Measurements from ENCODE around the gene CMIP.

CMIP gene

DNA sequence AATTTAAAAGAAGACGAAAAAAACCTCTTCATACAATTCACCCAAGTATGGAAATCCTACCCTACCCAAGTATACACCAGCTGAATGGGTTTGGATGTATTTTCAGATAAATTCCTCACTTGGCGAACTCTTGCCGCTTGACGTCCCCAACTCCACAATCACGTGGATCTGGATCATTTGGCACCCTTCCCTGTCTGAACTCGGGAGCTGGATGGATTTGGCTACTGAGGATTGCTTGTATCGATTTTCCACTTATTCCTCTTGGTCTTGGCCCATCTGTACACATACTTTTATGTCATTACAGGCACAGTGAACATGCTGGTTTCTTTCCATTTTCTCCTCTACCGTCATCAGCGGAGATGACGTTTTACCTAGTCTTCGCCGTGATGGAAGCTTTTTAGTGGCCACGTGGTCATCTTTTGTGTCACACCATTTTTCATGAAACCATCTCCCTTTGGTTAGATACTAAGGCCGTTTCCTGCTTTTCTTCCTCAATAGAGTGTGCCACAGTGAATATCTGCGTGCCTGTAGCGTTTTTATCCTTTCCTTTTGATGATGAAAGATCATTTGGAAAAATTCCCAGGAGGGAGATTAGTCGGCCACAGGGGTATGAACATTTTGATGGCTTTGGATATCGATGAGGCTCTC is 47.1 kb downstream of the CMIP start:
- in situ Hi-C loops (cut with HindIII; ENCODE audit: low sequenced_read_pairs), result loop anchor here (5.0 kb wide), 4 partner anchors 36 to 99 kb away; no protein-coding TSS in a partner anchor

DNA sequence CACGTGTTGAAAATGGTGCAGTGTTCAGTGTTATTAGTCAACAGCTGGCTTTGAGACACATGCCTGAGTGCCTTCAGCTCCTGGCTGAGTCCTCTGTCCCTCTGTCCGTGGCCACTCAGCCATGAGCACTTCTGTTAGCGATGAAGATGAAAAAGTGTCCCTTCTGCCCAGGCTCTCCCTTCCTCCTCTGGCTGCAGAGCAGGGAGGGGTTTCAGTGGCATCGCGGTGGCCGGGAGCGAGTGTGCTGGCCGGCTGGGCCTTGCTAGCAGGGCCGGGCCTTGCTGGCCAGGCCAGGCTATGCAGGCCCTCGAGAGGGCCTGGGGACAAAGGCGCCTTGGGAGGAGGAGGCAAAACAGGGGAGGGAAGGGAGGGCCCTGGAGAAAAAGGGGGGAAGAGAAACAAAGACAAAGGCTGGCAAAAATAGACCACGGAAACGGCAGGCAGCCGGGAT is 47.7 kb downstream of the CMIP start:
- in situ Hi-C loops (cut with HindIII; ENCODE audit: low sequenced_read_pairs), result loop anchor here (5.0 kb wide), 4 partner anchors 35 to 100 kb away; no protein-coding TSS in a partner anchor

DNA sequence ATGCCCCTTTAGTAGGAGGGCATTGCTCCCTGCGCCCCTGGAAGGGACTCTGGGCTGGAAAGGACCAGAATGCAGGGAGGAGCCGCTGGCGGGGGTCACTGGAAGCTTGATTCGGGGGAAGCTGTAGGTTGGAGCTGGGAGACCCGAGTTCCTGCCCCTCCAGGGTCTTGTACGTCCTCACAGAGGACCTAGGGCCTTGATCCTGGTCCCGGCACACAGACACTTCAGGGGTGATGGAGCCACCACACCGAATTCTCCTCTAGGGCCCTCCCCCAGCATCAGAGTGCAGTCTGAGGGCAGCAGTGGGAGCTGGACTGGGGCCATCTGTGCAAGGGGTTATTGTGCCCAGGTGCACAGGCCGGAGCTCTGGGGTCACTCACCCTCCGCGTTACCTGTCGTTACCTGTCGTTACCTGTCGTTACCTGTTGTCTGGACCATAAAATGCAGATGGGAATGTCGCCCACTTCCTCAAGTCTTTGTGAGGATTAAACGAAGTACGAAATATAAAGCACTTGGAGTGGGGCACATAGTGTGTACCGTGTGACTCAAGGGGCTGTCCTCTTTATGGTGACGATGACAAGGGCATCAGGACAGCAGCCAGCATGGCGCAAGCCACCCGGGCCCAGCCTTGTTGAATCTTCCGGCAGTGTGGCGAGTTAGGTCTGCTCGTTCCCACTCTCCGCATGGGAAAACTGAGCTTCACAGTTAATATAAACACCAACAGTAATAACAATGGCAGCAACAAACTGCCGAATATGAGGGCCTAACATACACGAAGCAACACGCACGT is 48.6 kb downstream of the CMIP start:
- in situ Hi-C loops (cut with HindIII; ENCODE audit: low sequenced_read_pairs), result loop anchor here (5.0 kb wide), 4 partner anchors 34 to 101 kb away; no protein-coding TSS in a partner anchor

DNA sequence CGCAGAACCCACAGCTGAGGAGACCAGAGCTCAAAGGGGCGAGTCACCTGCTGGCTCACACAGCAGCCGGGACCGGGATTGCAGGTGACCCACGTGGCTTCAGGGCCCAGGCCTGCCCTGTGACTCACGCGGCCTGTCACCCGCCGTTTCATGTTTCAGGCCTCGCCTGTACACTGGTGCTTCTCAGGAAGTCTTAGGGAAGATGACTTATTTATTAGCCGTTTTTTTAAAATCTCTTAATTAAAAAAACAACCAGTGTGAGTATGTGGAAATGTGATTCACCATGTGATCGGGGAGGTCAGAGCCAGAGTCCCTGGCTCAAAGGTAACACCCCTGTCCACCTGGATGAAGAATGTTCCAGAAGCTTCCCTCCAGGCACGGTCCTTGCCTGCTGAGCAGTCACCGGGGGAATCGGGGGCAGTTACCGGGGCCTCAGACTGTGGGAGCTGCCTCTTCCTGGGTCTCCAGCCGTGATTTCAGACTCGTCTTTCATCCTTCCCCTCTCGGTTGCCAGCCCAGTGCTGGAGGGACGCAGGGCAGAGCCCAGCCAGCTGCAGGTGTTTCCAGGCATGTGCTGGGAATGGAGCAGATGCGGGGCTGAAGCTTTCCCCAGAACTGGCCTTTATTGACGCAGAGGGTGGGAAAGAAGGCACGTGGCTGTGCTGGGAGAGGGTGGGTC is 49.3 kb downstream of the CMIP start:
- in situ Hi-C loops (cut with HindIII; ENCODE audit: low sequenced_read_pairs), result loop anchor here (5.0 kb wide), 4 partner anchors 33 to 102 kb away; no protein-coding TSS in a partner anchor

DNA sequence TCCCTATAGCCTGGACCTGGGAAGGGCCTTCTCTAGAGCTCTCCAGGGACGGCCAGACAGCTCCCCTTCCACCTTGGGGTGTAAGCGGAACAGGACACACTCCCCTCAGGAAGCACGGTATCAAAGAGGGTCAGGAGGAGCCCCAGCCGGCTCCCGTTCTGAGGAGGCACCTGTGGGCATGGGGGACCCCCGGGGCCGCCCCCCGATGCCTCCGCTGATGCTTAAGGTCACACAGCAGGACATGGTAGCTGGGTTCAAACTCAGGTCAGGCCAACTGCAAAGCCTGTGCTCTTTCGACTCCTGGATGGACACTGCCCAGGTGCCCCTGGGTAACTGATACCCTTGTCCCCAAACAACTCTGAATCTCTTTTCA is 49.8 kb downstream of the CMIP start:
- in situ Hi-C loops (cut with HindIII; ENCODE audit: low sequenced_read_pairs), result loop anchor here (5.0 kb wide), 4 partner anchors 33 to 102 kb away; no protein-coding TSS in a partner anchor

DNA sequence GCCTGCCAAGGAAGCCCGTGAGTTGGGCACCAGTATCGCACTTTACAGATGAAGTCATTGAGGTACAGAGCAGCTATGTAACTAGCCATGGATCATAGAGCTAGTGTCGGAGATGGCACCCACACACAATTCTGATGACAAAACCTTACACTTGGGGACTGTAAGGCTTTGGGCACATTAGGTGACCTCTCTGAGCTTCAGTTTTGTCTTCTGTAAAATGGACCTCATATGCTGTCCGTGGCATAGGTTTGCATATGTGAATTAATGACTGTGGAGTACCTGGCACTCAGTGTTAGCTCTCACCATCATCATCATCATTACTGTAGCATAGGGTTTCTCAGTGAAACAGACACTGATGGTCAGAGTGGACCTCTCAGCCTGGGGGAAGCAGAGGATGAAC is 50.3 kb downstream of the CMIP start:
- in situ Hi-C loops (cut with HindIII; ENCODE audit: low sequenced_read_pairs), result loop anchor here (5.0 kb wide), 4 partner anchors 32 to 103 kb away; no protein-coding TSS in a partner anchor

DNA sequence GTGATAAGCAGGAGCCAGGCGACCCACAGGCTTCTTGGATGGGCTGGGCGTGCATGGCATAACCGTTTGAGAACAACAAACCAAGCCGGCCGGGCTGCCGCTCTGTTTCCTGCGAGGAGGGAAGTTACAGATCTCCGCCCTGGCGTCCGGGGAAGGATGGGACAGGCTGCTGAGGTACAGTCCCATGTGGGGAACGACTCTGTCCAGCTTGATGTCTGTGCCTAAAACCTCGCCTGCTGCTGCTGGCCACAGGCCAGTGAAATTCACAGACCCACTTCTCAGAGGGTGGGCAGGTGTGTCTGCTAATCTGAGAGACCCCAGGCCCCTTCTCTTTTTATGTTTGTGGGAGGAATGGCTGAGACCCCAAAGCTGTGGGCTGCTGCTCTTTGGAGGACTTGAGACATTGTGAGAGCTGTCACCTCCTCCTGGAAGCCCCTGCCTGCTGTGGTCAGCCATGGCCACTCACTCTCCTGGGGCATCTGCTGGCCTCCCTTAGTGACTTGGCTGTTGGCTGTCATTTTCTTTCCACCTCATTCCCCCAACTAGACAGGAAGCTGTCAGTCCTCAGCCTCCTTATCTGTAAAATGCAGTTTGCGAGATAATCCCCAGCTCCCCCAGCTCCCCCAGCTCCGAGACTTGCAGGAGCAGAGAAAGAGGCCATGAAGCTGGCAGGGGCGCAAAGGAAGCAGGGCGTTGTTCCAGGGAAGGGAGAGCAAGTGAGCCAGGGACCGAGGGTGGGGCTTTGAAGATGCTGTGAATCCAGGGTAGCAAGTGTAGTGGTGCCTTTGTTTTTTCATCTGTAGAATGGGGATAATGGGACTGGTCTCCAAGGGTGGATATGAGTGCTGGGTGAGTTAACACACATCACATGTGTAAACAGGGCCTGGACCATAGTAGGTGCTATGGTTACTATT is 51.0 kb downstream of the CMIP start:
- in situ Hi-C loops (cut with HindIII; ENCODE audit: low sequenced_read_pairs), result no loop called here

DNA sequence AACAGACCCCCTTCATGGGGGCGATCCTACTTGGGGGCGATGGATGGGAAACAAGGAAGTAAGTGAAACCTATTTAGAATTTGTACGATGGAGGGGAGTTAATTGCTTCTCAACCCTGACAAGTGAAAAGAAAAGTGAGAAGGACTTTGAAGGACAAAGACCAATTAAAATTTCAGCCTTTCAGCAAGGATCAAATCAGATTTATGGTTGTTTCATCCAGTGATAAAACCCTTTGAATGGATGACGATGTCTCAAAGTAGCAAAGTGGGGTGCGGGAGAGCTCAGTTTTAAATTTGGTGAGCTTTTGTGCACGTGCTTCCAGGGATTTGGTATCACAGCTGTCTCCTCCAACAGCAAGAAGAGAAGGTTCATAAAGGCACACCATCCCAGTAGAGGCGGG is 51.7 kb downstream of the CMIP start:
- in situ Hi-C loops (cut with HindIII; ENCODE audit: low sequenced_read_pairs), result no loop called here

DNA sequence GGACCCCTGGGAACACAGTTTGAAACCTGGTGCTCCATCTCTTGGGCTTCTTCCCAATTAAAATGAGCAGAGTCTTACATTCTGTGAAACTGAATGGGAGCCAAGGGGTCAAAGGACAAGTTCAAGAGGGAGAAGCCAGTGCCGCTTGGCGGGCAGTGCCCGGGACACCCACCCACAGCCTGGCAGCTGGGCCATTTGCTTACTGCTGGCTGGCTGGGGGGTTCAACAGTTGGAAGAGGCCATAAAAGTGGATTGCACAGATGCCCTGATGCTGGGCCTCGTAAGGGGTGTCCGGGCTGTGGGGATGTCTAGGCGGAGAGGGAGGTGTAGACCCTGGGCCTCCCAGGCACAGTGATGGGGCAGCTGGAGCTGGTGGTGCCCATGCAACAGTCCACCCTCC is 52.1 kb downstream of the CMIP start:
- in situ Hi-C loops (cut with HindIII; ENCODE audit: low sequenced_read_pairs), result no loop called here

DNA sequence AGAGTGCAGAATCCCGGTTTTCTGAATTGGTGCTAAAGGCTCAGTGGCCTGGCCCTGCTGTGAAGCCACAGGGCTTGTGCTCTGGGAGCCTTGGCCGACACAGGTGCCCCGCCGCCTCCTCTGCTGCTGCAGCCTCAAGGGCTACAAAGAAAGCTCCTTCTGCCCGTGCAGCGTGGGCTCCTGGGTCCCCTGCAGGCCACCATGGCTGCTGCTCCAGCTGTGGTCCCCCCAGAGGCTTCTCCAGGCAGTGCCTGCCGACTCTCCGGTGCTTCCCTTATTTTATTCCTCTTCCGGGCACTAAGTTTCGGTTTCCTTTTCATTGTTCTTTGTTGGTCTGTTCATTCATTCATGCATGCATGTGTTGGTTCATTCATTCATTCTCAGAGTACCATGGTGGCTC is 53.1 kb downstream of the CMIP start:
- in situ Hi-C loops (cut with HindIII; ENCODE audit: low sequenced_read_pairs), result no loop called here

DNA sequence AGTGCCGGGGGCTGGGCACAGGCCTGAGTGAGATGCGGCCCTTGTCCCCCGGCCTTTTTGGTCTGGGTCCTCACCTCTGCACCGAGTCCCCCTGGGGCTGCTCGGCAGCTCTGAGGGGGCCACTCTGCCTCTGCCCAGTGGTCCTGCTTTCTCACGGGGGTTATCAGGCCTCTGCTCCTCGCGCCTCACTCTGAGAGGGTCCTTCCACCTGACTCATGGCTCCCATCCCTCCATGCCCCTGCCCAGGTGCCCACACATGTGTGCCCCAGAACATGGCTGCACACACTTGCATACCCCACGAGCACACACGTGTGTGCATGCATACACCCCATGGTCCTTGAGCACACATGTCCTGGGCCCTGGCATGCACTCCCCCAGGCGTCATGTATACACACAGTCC is 53.7 kb downstream of the CMIP start:
- in situ Hi-C loops (cut with HindIII; ENCODE audit: low sequenced_read_pairs), result no loop called here

DNA sequence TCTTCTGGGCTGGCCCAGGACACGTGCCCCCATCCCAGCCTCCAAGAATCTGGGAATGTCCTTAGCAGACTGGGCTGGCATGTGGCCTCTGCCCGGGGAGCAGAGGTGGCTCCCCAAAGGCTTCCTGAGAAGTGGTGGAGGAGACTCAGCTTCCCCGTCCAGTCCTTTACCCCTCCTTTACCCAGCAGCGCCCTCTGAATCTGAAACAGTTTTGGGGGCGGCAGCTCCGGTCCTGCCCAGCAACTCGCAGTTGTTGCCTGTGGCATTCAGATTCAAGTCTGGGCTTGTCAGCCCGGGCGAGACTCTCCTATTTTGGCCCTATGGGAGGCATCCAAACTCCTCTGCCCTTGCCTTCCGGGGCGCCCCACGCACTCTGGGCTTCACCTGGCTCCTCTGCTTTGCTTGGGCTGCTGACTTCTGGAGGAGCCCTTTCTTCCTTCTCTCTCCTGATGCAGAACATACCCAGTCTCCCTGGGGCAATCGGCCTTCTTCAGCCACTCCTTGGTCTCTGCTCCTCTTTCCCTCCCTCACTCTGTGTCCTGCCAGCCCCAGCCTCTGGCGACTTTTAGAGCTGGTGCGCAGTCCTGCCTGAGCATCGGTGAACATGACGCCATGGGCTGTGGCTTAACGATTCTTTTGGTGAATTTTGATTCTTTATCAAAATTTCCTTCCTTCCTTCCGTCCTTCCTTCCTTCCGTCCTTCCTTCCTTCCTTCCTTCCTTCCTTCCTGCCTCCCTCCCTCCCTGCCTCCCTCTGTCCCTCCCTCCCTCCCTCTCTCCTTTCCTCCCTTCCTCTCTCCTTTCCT is 55.2 kb downstream of the CMIP start:
- in situ Hi-C loops (cut with HindIII; ENCODE audit: low sequenced_read_pairs), result no loop called here

DNA sequence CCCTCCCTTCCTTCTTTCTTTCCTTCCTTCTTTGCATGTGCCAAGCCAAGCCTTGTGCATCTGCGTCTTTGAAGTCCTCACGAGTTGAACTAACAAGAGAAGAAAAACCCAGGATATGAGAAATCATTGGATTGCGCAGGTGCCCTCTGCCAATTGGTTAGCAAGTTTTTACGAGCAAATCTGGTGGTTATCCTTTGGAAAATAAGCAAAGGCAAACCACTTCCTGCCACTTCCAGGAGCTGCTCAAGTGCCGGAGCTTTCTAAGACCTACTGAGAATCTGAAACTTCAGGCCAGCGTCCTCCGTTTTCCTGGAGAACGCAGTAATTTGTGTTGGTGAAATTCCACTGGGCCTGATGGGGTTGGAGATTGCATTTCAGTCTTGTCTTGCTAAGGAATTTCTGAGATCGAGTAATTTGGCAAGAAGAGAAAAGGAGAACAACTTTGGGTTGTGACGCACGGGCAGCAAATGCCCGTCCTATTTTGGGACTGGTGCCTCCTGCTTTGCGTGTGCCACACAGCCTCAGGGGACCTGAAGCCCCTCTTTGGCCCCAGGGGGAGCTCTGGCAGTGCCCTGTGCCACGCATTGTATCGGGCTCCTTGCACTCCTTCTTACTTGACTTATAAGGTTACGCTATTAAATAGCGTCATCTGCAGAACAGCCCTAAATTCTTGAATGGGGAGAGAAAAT is 56.4 kb downstream of the CMIP start:
- in situ Hi-C loops (cut with HindIII; ENCODE audit: low sequenced_read_pairs), result no loop called here

DNA sequence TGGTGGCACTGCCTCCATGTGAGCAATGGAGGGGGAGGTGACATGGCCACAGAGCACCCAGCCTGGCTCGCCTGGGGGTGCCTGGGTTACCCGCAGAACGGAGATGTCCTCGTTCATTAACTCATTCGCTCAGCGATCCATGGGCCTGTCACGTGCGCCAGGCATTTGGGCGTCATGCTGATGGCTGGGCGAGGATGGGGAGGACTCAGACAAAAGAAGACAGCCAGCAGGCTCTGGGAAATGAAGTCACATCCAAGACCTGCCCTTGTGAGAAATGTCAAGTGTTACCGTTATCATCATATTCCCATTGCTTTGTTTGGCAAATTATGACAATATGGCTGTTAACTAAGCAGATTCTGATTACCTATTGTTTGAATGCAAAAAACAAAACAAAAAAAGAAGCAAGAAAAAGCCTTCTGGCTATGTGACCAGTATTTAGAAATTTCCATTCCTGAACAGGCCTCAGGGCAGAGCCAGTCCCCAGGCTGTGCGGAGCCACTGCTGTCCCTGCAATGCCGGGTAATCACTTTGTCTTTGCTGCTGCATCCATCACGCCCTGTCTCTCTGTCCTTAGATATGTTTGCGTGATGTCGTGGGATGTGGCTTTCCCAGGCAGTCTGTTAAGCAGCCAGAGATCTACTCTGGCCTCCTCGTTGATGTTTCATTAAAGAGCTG is 57.9 kb downstream of the CMIP start:
- in situ Hi-C loops (cut with HindIII; ENCODE audit: low sequenced_read_pairs), result no loop called here

DNA sequence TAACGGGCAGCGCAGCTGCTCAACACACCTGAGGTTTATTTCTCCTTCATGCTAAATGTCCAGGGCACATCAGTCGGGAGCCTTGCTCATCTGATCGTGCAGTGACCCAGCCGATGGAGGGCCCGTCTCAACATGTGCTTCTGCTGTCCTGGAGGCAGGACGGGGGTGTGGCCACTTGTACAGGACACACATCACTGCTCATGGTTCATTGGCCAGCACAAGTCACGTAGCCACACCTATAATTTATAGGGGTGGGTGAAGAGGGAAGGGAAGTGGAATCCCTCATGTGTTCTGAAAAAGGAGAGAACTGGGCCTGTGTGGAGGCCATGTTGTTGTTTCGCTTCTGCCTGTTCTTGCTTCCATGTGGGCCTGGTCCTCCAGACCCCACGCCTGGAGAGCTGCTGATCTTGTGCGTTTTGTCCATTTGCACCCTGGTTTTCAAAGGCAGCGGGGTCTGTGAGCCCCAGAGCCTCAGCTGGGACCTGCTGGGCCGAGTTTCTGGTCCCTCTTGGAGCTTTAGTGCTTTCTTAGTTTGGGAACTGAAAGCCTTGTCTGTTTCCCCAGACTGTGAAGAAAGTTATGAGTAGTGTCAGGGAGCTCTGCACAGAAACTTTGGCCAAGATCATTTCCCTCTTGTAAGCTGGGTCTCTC is 60.5 kb downstream of the CMIP start:
- in situ Hi-C loops (cut with HindIII; ENCODE audit: low sequenced_read_pairs), result no loop called here

DNA sequence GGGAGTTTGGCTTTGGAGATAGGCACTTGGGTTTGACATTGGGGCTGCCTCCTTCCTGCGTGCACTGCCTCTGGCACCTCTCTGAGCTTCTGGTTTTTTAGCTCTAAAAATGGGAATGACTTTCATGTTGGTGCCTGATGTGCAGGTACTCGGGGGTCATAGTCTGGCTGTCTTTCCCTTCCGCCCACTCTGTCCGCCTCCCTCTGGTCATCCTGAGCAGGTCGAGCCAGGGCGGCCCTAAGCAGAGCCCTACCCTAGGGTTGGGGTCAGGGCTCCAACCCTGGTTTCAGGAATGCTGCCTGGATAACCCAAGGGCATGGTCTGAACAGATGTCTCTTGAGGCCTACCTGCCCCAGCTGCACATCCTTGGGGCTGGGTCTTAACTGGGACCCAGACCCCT is 64.8 kb downstream of the CMIP start:
- in situ Hi-C loops (cut with HindIII; ENCODE audit: low sequenced_read_pairs), result no loop called here

DNA sequence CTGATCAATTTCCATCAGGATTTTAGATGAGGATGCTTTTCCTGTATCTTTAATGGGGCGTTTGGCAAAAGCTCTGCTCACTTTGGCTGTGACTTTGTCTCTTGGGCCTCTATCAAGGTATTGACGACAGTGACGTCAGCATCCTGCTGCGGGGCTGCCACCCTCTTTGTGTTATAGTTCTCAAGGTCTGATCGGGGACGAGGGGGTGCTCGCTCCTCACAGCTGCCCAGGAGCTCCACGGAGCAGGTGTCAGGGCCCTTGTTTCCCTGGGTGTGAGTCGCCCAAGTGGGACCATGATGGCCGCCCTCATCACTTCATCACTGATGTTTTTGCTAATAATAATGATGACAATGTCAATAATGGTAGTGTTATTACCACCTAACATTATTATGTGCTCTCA is 65.4 kb downstream of the CMIP start:
- in situ Hi-C loops (cut with HindIII; ENCODE audit: low sequenced_read_pairs), result no loop called here

DNA sequence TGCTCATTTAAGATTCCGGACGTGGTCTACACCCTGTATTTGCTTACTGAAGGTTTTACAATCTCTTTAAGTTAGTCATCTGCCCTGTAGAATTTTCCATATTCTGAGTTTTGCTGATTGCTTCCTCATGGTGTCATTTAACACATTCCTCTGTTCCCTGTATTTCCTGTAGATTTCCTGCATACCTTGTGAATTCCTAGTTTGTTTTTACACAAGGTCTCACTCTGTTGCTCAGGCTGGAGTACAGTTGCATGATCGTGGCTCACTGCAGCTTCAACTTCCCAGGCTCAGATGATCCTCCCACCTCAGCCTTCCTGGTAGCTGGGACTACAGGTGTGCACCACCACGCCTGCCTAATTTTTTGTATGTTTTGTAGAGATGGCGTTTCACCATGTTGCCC is 66.8 kb downstream of the CMIP start:
- in situ Hi-C loops (cut with HindIII; ENCODE audit: low sequenced_read_pairs), result no loop called here
